Mucosa of rectum (tissue), 2 donors: Measurements from ENCODE around the gene HYAL1.
A peak's percentile ranks its signal among the peaks of the same experiment; 100 is the strongest.

Experiments used
- H3K27ac ChIP-seq, 2 donors: one replicate each; pipeline ENCODE4 v1.7.0; 2013; ENCODE audit warnings: inconsistent platforms in 2 of 2, low read depth in 2 of 2, low read length in 2 of 2
- H3K27me3 ChIP-seq, 2 donors: one replicate each; pipeline ENCODE4 v1.7.0; 2013; ENCODE audit warnings: low read length in 2 of 2; ENCODE audit not compliant: control insufficient read depth in 2 of 2, insufficient read depth in 2 of 2
- H3K36me3 ChIP-seq, 2 donors: one replicate each; pipeline ENCODE4 v1.7.0; 2013; ENCODE audit warnings: low read length in 2 of 2; ENCODE audit not compliant: control insufficient read depth in 2 of 2, insufficient read depth in 2 of 2
- H3K4me1 ChIP-seq, 2 donors: one replicate each; pipeline ENCODE4 v1.7.0; 2013; ENCODE audit warnings: low read length in 2 of 2, mild to moderate bottlenecking in 1 of 2; ENCODE audit not compliant: control insufficient read depth in 2 of 2, insufficient read depth in 2 of 2
- H3K4me3 ChIP-seq, 2 donors: one replicate each; pipeline ENCODE4 v1.7.0; 2013; ENCODE audit warnings: low read length in 2 of 2
- H3K9ac ChIP-seq, 2 donors: one replicate each; pipeline ENCODE4 v1.7.0; 2013; ENCODE audit warnings: low read length in 2 of 2, low read depth in 1 of 2, mild to moderate bottlenecking in 1 of 2
- H3K9me3 ChIP-seq, 2 donors: one replicate each; pipeline ENCODE4 v1.7.0; 2013; ENCODE audit warnings: low read length in 2 of 2; ENCODE audit not compliant: control insufficient read depth in 2 of 2
- donor health status: healthy.
- donor health status: Normal muscosa, but diverticular disease.

The HYAL1 gene

DNA sequence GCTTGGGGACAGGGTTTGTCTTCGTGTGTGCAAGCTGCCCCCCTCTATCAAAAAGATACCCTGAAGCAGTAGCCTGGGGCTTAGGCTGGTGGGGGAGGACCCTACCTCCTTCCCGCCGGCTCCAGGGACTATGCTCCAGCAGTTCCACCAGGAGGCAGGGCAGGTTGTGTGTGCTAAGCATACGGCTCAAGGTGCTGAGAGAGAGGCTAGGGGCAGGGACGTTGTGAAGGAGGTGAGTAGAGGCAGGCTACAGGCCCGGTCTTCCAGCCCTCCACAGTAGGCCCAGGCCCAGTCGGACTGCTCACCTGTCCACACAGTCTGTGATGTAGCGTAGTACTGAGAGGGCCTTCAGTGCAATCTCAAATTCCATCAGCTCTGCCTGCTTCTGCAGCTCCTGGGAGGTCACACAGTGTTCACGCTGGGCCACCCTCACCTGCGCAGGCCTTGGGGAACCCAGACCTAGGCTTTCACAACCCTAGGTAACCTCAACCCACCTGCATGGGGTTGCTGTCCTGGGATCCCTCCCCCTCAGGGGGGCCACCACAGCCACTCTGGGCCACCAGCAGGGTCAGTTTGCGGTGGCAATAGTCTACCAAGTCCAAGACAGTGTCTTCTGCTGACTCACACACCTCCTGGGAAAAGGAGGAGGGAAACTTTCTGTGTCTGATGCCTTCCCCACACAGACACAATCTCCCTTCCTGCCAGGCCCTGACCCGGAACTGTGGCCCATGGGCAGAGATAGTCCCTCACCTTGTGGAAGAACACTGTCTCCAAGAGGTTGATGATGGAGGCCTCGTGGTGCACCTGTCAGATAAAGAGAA lies 39.6 kb upstream of the HYAL1 start:
- H3K27me3 ChIP-seq = no peaks in the 10 kb centered on the region
- H3K9ac ChIP-seq = no peak overlapping the region
- peaks cover 1 to 3% of the 10 kb centered on the region in 2 donors for H3K36me3 ChIP-seq
- H3K27ac ChIP-seq = no peak overlapping the region
- H3K9me3 ChIP-seq = no peaks in the 10 kb centered on the region
- H3K4me1 ChIP-seq = peaks cover 25 to 38% of the 10 kb centered on the region in 2 donors
- no peak overlapping the region for H3K4me3 ChIP-seq

DNA sequence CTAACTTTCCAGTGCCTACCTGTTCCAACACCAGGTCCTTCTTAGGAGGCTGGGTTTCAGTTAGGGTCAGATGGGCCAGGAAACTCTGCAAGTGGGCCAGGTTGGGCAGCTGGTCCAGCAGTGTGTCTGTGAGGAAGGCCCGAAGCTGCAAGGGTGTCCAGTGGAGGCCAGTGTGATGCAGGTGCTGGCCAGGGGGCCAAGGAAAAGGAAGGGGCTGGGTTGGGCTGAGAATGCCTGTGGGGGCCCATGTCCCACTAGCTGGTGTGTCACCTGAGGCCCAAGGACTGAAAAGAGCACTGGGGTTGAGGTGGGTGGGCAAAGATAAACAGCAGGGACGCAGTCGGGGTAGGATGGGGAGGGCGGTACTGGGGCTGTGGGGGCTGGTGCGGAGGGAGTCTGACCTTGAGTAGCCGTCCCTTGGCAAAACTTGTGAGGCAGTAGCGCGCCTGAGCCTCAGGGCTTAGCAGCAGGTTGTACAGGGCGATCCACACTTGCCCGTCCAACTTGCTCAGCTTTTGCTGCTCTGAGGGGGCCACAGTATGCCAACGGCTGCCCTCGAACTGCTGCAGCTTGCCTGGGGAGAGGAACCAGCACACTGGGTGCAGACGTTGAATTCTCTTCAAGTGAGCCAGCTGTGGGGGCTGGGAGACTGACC lies 38.7 kb upstream of the HYAL1 start:
- peaks cover 31 to 40% of the 10 kb centered on the region in 2 donors for H3K4me1 ChIP-seq
- peak overlapping the region in 1 of 2 donors; percentile 87 for H3K27ac ChIP-seq
- H3K36me3 ChIP-seq = no peaks in the 10 kb centered on the region
- H3K9ac ChIP-seq = no peak overlapping the region
- H3K4me3 ChIP-seq = no peak overlapping the region
- H3K27me3 ChIP-seq = no peaks in the 10 kb centered on the region
- H3K9me3 ChIP-seq = no peaks in the 10 kb centered on the region

DNA sequence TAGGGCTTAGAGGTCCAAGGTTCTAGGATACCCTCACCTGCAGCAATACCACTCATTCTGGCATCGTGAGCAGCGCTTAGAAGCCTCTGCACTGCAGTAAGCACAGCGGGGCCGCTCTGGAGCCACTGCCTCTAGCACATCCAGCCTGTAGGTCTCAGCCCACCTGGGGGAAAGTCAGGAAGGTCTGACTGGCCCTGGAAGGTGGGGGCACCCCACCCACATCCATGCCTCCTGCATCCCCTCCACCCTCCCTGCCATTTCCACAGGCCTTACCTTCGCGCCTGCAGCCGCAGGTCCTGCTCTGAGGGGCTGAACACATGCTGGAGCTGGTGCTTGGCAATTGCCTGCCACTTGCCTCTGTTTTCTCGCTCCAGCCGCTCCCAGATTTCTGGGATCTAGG lies 38.2 kb upstream of the HYAL1 start:
- H3K36me3 ChIP-seq = no peaks in the 10 kb centered on the region
- H3K4me1 ChIP-seq = peaks cover 31 to 42% of the 10 kb centered on the region in 2 donors
- H3K9me3 ChIP-seq = no peaks in the 10 kb centered on the region
- peak overlapping the region; percentile 63 to 71 for H3K4me3 ChIP-seq
- H3K27ac ChIP-seq = peak overlapping the region in 1 of 2 donors; percentile 87
- peak overlapping the region; percentile 63 to 73 for H3K9ac ChIP-seq
- H3K27me3 ChIP-seq = no peaks in the 10 kb centered on the region

DNA sequence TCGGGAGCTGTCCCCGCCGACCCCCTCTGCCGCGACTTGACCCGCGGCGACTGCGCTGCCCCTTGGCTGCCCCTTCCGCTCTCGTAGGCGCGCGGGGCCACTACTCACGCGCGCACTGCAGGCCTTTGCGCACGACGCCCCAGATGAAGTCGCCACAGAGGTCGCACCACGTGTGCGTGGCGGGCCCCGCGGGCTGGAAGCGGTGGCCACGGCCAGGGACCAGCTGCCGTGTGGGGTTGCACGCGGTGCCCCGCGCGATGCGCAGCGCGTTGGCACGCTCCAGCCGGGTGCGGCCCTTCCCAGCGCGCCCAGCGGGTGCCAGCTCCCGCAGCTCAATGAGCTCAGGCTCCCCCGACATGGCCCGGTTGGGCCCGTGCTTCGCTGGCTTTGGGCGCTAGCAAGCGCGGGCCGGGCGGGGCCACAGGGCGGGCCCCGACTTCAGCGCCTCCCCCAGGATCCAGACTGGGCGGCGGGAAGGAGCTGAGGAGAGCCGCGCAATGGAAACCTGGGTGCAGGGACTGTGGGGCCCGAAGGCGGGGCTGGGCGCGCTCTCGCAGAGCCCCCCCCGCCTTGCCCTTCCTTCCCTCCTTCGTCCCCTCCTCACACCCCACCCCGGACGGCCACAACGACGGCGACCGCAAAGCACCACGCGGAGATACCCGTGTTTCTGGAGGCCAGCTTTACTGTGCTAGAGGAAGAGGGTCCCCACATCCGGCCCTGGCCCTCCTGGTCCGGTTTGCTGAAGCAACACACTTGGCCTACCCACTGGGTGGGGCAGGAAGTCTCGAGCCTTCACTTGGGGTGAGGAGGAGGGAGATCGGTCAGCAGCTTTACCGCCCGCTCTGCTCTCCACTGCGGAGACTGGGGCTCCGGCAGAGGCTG lies 37.3 kb upstream of the HYAL1 start, which contains the start of gene RASSF1:
Gene RASSF1, minus strand, starts transcription at position 389 of the 882 bp plus-strand sequence. Its CDS starts 31 bp downstream, at position 358.
- H3K4me1 ChIP-seq = peaks cover 38 to 48% of the 10 kb centered on the region in 2 donors
- H3K9me3 ChIP-seq = no peaks in the 10 kb centered on the region
- no peaks in the 10 kb centered on the region for H3K36me3 ChIP-seq
- peak within 1 kb of the TSS; percentile 73 to 84 for H3K9ac ChIP-seq
- H3K27me3 ChIP-seq = no peaks in the 10 kb centered on the region
- H3K27ac ChIP-seq = peak within 1 kb of the TSS; percentile 82 to 87
- peak within 1 kb of the TSS; percentile 63 to 71 for H3K4me3 ChIP-seq

DNA sequence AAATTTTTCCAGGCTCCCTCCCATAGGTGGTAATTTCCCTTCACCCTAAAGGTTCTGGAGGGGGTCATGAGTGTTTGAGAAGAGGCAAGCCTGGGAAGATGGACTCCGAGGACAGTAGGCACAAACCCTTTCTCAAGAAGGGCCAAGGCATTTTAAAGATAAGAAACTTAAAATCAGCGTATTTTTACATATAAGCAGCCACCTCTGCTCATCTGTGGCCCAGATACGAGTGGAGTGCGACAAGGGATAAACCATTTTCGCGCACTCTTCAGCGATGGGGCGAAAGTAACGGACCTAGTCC lies 36.7 kb upstream of the HYAL1 start:
- H3K4me3 ChIP-seq = peak overlapping the region; percentile 63 to 71

DNA sequence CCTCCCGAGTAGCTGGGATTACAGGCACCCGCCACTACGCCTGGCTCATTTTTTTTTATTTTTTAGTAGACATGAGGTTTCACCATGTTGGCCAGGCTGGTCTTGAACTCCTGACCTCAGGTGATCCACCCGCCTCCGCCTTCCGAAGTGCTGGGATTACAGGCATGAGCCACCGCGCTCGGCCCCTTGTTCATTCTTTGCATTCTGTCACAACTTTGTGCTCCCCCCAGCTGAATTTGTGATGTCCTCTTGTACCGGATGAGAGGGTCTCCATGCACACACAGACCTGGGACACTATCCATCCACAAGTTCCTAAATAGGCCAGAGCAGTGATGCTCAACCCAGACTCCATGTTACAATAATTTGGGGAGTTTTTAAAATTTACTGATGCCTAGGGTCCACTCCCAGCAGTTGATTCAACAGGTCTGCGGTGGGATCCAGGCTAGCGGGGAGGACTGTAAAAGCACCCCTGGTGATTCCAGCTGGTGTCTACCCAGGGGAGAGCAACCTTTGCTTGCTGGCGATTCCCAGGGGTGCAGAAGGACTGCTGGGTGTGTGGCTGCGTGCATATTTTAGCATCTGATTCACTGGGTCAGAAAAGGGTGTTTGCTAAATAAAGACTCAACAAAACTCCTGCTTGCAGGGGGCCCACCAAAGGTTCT lies 36.2 kb upstream of the HYAL1 start:
- Histone ChIP-seq H3K9me3 (no peaks in the 10 kb centered on the region), H3K4me1 (peaks cover 36 to 49% of the 10 kb centered on the region in 2 donors), H3K36me3 (no peaks in the 10 kb centered on the region), H3K4me3 (peak overlapping the region; percentile 63 to 71), H3K27me3 (no peaks in the 10 kb centered on the region), H3K27ac (peak overlapping the region; percentile 82 to 87), H3K9ac (peak overlapping the region; percentile 73 to 84)

More for the DNA sequence above, 36.7 kb upstream of the HYAL1 start:
- H3K9me3 ChIP-seq = no peaks in the 10 kb centered on the region
- H3K27me3 ChIP-seq = no peaks in the 10 kb centered on the region
- peaks cover 38 to 48% of the 10 kb centered on the region in 2 donors for H3K4me1 ChIP-seq
- peak overlapping the region; percentile 82 to 87 for H3K27ac ChIP-seq
- peak overlapping the region; percentile 73 to 84 for H3K9ac ChIP-seq
- H3K36me3 ChIP-seq = no peaks in the 10 kb centered on the region

DNA sequence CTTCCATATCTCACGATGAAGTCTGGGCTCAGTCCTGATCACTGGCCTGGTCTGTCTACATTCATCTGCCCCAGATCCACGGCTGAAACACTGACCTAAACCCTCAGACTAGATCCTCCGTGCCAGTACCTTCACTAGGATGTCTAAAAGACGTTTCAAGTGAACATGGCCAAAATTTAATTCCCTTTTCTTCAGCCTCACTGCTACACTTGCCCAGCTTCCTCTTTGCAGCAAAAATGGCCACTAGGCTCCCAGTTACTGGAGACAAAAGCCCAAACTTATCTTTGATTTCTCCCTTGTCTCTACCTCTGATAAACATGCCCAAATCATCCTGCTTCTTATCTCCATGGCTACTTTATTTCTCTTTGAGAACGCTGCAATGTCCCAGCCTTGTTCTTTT lies 35.6 kb upstream of the HYAL1 start:
- Histone ChIP-seq H3K27ac (peak overlapping the region; percentile 96 to 99), H3K9ac (peak overlapping the region; percentile 24 to 48), H3K27me3 (no peaks in the 10 kb centered on the region), H3K4me1 (peaks cover 42 to 55% of the 10 kb centered on the region in 2 donors), H3K9me3 (no peaks in the 10 kb centered on the region), H3K4me3 (peak overlapping the region in 1 of 2 donors; percentile 61), H3K36me3 (no peaks in the 10 kb centered on the region)

DNA sequence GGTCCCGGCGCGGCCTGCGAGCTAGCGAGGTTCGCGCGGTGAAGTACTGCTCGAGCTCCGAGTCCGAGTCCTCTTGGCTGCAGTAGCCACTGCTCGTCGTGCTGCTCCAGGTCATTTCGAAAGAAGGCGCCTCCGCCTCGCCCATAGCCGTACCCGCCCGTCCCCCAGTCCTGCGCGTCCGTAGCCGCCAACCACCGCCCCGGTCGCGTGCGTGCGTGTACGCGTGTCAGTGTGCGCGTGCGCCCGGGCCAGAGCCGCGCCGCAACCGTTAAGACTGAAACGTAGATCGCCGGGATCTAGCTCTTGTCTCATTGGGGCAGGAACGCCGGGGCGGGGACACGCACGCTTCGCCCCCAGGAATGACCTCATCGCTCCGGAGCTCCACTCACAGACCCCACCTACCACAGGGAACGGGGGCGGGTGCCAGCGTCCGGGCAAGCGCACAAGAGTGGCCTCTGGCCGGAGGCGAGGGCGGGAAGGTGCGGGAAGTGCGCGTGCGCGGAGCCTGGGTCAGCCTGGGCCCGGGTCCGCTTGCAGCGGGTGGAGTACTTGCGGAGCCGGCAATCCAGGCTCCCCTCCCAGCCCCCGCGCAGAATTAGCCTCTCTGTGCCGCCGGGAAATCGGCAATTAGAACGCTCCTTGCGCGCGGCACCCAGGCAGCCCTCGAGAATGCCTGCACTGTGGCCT lies 33.9 kb upstream of the HYAL1 start:
- peaks cover 46 to 58% of the 10 kb centered on the region in 2 donors for H3K4me1 ChIP-seq
- peak overlapping the region; percentile 94 for H3K9ac ChIP-seq
- H3K4me3 ChIP-seq = peak overlapping the region; percentile 76 to 85
- no peaks in the 10 kb centered on the region for H3K9me3 ChIP-seq
- peaks cover 0 to 2% of the 10 kb centered on the region in 2 donors for H3K36me3 ChIP-seq
- peak overlapping the region; percentile 96 to 99 for H3K27ac ChIP-seq
- H3K27me3 ChIP-seq = no peaks in the 10 kb centered on the region
